ENCODE data around the gene CHN1. TPM values are rescaled to one million over a fixed set of nuclear protein-coding genes. Genes with fewer than 3 reads are reported as not detected.

Gene CHN1
- polyA plus RNA-seq, 1 donor (not counting 4 experiments of a cell fraction or from before 2014, with no cell fraction given), result 2.3 TPM

GRCh38 chr2:174996622-174997021, 8.6 kb downstream of the CHN1 start:
- H2AFZ ChIP-seq (ENCODE audit: control insufficient read depth, low read length), result no peak overlapping the region
- no peak for FAIRE-seq

GRCh38 chr2:174994381-174994780, 10.8 kb downstream of the CHN1 start:
- H3K9ac ChIP-seq (ENCODE audit: control insufficient read depth, extremely low read depth, insufficient read depth, low read length), result no peak overlapping the region
- no peak overlapping the region for H2AFZ ChIP-seq (ENCODE audit: control insufficient read depth, low read length)
- H3K4me3 ChIP-seq (ENCODE audit: control insufficient read depth in 2 of 3, extremely low read depth in 1 of 3, insufficient read depth in 2 of 3, low read depth in 1 of 3, low read length in 3 of 3), result no peak overlapping the region
- dilution Hi-C loops (cut with MboI; ENCODE audit: extremely low pct_ligation_motif_present, low sequenced_read_pairs), result no loop called here
- H3K27me3 ChIP-seq (ENCODE audit: control insufficient read depth, extremely low read depth, insufficient read depth, low read length), result no peaks in the 10 kb centered on the region
- DNase-seq (ENCODE audit: low read depth, low spot score), result no peak
- no peaks in the 10 kb centered on the region for H3K9me1 ChIP-seq (ENCODE audit: control insufficient read depth, extremely low read depth, insufficient read depth, low read length)
- no peaks in the 10 kb centered on the region for H3K9me3 ChIP-seq (ENCODE audit: control insufficient read depth, low read depth, low read length)
- H3K79me2 ChIP-seq (ENCODE audit: control insufficient read depth, insufficient read depth, low read length), result no peaks in the 10 kb centered on the region
- TF ChIP-seq CTCF (optimal IDR thresholded peaks at IDR 0.05 in 1 of 3, IDR thresholded peaks at IDR 0.05 in 1 of 3, conservative IDR thresholded peaks at IDR 0.05 in 1 of 3; ENCODE audit: extremely low read depth in 1 of 3, insufficient read depth in 2 of 3, low read length in 3 of 3) (no peak), EZH2 (IDR thresholded peaks at IDR 0.05; ENCODE audit: low read length) (no peak)
- FAIRE-seq, result no peak
- no peak overlapping the region for H3K4me2 ChIP-seq (ENCODE audit: control insufficient read depth, extremely low read depth, insufficient read depth, low read depth, low read length)
- H3K36me3 ChIP-seq (ENCODE audit: control insufficient read depth in 2 of 2, extremely low read depth in 1 of 2, insufficient read depth in 2 of 2, low read length in 2 of 2), result no peaks in the 10 kb centered on the region
- H3K4me1 ChIP-seq (ENCODE audit: control insufficient read depth, extremely low read depth, insufficient read depth, low read length), result peaks cover 5% of the 10 kb centered on the region
- H3K27ac ChIP-seq (ENCODE audit: control insufficient read depth, insufficient read depth, low read length), result no peak overlapping the region
- H4K20me1 ChIP-seq (ENCODE audit: control insufficient read depth, extremely low read depth, insufficient read depth, low read length), result no peaks in the 10 kb centered on the region

More at GRCh38 chr2:174996622-174997021, 8.6 kb downstream of the CHN1 start:
- H3K27ac ChIP-seq (ENCODE audit: control insufficient read depth, insufficient read depth, low read length), result no peak overlapping the region
- H3K4me1 ChIP-seq (ENCODE audit: control insufficient read depth, extremely low read depth, insufficient read depth, low read length), result peaks cover 8% of the 10 kb centered on the region
- no peaks in the 10 kb centered on the region for H4K20me1 ChIP-seq (ENCODE audit: control insufficient read depth, extremely low read depth, insufficient read depth, low read length)
- H3K9me3 ChIP-seq (ENCODE audit: control insufficient read depth, low read depth, low read length), result no peaks in the 10 kb centered on the region
- no peaks in the 10 kb centered on the region for H3K27me3 ChIP-seq (ENCODE audit: control insufficient read depth, extremely low read depth, insufficient read depth, low read length)
- H3K36me3 ChIP-seq (ENCODE audit: control insufficient read depth in 2 of 2, extremely low read depth in 1 of 2, insufficient read depth in 2 of 2, low read length in 2 of 2), result no peaks in the 10 kb centered on the region
- dilution Hi-C loops (cut with MboI; ENCODE audit: extremely low pct_ligation_motif_present, low sequenced_read_pairs), result no loop called here
- H3K4me3 ChIP-seq (ENCODE audit: control insufficient read depth in 2 of 3, extremely low read depth in 1 of 3, insufficient read depth in 2 of 3, low read depth in 1 of 3, low read length in 3 of 3), result no peak overlapping the region
- no peak overlapping the region for H3K9ac ChIP-seq (ENCODE audit: control insufficient read depth, extremely low read depth, insufficient read depth, low read length)
- DNase-seq (ENCODE audit: low read depth, low spot score), result no peak
- H3K4me2 ChIP-seq (ENCODE audit: control insufficient read depth, extremely low read depth, insufficient read depth, low read depth, low read length), result no peak overlapping the region
- no peaks in the 10 kb centered on the region for H3K79me2 ChIP-seq (ENCODE audit: control insufficient read depth, insufficient read depth, low read length)
- no peaks in the 10 kb centered on the region for H3K9me1 ChIP-seq (ENCODE audit: control insufficient read depth, extremely low read depth, insufficient read depth, low read length)
- no peak for TF ChIP-seq CTCF (optimal IDR thresholded peaks at IDR 0.05 in 1 of 3, IDR thresholded peaks at IDR 0.05 in 1 of 3, conservative IDR thresholded peaks at IDR 0.05 in 1 of 3; ENCODE audit: extremely low read depth in 1 of 3, insufficient read depth in 2 of 3, low read length in 3 of 3)
- TF ChIP-seq EZH2 (IDR thresholded peaks at IDR 0.05; ENCODE audit: low read length), result no peak
